ENCODE results near the gene HMOX1.

- TF ChIP-seq CTCF (IDR thresholded peaks at IDR 0.05) (no peak), POLR2A (IDR thresholded peaks at IDR 0.05) (no peak)
Measured at GRCh38 chr22:35400501-35400790, 19.6 kb downstream of the HMOX1 start.

Measured in adrenal gland (tissue), 5 donors.